ENCODE results near the gene SGTA.

The SGTA gene

DNA sequence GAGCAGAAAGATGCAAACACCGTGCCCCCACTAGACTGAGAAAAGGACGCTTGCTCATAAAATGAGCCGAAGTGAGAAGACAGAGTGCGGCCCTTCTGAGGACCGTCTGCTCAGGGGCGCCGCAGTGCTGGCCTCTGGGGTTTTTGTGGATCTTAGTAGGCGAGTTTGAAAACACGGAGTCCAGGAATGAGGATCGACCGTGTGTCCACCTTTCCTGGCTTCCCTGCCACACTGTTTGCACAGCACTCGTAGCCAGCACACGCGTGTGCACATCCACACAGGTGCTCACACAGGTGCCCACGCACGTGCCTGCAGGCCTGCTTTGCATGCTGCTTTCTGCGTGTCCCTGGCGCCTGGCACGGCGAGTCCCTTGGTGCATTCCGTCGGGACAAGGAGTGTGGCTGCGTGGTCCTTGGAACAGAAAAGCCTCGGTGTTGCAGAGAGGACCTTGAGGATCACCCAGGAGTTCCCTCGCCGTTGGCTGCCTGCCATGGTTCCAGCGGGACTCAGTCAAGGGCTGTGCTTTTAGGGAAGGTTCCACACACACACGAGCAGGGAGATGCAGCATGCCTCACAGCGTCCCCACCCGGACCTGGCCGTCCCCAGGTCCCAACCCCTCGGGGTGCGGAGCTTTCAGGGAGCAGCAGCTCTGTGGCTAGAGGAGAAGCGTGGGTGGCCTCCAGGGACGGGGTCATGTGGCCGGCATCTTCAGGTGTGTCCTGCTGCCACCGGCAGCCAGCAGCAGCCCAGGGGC, 26.5 kb upstream of the SGTA start:
- DNase-seq: no peak

DNA sequence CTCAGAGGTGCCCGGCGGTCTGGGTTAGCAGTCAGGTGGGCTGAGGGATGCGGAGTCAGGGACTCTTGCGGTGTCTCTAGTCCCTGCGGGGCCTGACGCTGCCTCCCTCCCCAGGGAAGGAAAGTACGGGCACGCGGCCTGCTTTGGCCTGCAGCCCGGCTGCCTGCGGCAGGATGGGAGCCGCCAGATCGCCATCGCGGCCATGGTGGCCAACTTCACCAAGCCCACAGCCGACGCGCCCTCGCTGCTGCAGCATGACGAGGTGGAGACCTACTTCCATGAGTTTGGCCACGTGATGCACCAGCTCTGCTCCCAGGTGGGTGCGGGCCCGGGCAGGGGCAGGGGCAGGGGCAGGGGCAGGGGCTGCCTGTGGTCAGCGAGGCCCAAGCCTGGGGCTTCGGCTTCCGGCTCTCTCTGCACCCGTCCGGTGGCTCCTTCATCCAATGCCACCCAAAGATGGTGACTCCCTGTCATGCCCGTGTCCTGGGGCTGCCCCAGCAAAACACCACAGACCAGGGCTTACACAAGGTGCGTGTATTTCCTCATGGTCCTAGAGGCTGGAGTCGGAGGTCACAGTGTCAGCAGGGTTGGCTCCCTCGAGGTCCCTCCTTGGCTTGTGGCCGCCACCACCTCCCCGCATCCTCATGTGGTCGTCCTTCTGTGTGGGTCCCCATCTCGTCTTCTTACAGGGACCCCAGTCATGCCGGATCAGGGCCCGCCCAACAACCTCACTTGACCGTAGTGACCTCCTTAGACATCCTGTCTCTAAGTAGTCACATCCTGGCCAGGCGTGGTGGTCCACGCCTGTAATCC, 25.3 kb upstream of the SGTA start:
- DNase-seq: no peak

DNA sequence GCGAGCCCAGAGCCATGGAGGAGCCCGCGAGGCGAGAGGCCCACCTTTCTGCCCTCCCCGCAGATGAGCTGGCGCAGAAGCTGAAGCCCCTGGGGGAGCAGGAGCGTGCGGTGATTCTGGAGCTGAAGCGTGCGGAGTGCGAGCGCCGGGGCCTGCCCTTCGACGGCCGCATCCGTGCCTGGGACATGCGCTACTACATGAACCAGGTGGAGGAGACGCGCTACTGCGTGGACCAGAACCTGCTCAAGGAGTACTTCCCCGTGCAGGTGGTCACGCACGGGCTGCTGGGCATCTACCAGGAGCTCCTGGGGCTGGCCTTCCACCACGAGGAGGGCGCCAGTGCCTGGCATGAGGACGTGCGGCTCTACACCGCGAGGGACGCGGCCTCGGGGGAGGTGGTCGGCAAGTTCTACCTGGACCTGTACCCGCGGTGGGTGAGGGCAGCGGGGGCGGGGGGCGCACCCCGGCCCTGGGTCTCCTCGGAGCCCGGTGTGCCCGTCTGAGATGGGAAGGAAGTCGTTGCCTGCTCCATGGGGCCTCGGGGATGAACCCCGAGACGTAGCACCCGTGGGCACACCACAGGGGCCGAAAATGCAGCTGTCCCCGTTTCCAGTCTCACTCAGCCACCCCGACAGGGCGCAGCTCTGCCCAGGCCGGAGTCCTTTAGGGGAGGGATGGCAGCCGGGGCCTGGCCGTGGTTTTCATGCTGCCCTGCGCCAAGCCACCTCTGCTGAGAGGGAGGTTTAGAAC, 24.5 kb upstream of the SGTA start:
- DNase-seq: no peak

DNA sequence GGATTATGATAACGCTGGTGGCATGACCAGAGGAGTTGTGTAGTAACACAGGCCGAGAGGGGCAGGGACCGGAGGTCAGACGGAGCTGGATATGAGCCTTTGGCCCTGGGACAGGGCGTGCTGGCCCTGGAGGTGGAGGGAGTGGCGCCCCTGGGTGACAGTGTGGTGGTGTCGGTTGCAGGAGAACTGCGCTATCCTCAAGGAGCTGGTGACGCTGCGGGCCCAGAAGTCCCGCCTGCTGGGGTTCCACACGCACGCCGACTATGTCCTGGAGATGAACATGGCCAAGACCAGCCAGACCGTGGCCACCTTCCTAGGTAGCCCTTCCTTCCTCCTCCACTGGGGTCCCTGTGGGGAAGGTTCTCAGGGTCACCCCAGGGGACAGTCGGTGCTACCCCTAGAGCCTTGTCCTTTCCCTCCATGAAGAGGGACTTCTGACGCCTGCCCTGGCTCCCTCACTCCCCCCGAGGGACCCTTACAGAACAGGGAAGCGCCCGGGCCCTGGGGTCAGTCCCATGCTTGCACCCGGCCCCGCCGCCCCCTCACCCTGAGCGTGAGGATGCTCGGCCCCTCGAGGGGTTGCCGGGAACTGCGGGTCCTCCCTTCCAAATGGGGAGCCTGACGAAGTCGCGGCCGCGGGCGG, 23.8 kb upstream of the SGTA start:
- DNase-seq: no peak

DNA sequence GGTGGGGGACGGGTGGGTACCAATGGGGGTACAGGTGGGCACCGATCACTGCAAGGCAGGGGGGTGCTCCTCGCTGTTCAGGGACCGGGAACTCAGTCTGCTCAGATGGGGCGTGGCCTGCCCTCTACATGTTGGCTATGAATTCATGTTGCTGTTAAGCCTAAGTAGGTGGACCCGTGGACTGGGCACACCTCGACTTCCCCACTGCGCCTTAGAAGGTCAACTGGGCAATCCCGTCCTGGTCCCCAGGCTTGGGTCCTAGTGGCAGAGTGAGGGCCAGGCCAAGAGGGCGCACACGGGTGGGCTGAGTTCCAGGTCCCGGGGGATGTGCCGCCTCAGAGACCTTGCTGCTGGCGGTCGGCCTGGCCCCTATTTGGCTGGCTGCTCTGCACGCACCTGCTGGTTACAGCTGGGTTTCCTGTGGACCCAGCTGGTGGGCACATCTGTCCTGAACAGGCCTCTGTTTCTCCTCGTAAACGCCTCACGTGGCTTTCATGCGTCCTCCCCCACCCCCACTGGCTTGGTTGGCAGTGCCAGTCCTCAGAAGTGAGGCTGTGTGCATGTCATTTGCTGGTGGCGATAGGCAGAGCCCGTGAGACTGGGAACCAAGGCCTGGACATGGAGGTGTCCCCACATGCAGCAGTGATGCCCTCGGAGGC, 23.0 kb upstream of the SGTA start:
- DNase-seq: no peak

DNA sequence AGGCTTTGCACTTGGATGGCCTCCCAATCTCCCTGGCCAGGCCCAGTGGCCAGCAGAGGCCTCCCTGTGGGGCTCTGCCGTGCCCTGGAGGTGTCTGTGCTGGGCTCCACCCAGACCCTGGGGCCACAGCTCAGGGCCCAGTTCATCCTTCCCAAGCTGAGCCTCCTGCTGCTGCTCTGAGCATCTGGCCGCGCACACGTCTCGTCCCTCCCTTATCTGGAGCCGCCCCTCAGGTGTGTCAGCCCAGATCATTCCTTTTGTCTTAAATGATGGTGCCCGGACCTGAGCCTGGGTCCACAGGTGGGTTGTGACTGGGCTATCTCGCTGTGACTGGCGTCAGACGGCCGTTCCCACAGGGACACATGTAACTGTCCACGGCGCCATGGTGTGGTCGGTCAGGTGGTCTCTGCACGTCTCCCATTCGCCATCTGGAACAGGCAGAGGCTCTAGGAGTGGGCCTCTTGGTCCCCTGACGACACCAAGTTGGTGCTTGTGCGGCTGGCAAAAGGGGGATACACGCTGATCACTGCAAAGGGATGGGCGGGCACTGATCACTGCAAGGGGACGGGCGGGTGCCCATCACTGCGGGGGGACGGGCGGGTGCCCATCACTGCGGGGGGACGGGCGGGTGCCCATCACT, 22.3 kb upstream of the SGTA start:
- no peak for DNase-seq

DNA sequence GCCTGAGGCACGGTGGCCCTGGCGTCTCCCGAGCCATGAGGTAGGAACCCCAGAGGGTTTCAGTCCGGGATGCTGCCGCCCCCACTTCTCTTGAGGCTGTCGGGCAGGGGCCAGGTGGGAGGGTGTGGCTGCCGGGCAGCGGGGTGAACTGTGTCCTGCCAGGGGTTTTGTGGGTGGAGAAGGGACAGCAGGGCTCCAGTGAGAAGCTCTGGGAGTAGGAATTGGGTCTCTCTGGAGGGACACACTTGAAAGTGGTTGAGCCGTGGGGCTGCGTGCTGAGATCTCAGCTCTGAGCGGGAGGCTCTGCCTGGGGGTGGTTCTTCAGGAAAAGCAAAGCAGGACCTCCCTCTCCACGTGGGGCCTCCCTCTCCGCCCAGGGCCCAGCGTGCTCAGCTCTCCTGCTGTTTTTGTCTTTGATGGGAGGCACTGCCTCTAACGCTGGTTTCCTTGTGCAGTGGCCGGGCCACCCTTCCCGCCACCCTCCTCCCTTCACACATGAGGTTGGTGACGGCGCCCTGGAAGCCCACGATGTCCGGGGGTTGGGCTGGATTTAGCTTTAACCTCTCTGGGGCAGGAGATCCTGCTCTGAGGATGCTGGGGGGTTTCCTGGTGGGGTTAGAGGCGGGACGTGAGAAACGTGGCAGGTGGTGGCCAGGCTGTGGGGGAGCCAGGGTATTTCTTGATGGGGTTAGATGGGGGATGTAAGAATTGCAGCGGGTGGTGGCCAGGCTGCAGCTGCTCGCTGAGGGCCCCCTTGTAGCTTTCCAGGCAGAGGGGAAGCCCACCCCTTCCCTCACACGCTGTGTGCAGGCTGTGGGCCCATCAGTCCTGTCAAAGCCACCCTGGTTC, 21.3 kb upstream of the SGTA start:
- DNase-seq: no peak

DNA sequence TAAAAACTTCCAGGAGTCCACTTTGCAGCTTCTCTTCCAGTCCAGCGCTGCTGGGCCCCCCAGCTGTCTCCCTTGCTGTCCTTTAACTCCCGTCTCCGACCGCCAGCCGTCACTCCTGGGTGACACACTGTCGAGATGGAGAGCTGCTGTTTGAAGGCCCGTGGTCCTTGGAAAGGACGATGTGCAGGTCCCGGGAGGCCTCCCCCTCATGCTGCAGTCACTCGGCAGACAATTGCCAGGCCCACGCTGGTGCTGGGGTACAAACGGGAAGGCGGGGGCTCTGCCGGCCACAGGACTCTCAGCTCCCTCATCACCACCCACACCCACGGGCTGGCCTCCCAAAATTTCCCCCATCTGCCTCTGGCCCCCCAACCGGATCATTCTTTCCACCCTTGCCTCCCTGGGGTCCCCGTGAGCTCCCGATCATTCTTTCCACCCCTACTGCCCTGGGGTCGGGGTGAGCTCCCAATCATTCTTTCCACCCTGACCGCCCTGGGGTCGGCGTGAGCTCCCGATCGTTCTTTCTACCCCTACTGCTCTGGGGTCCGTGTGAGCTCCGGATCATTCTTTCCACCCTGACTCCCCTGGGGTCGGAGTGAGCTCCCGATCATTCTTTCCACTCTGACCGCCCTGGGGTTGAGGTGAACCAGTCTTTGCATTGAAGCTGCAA, 20.5 kb upstream of the SGTA start:
- DNase-seq: no peak

DNA sequence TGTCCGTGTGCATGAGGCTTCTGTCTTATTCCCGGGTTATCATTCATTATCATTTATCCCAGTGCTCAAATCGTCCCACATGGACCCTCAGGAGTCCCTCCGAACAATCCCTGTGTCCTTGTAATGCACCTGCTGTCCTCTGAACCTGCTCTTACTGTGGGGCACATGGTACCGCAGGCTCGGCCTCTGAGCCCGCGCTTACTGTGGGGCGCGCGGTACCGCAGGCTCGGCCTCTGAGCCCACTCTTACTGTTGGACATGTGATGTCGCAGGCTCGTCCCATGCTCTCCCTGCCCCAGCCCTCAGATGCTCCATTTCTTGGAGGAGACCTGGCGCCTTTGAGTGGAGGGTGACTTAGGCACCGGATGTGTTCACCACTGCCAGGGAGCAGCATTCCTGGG, 19.8 kb upstream of the SGTA start:
- no peak for DNase-seq

DNA sequence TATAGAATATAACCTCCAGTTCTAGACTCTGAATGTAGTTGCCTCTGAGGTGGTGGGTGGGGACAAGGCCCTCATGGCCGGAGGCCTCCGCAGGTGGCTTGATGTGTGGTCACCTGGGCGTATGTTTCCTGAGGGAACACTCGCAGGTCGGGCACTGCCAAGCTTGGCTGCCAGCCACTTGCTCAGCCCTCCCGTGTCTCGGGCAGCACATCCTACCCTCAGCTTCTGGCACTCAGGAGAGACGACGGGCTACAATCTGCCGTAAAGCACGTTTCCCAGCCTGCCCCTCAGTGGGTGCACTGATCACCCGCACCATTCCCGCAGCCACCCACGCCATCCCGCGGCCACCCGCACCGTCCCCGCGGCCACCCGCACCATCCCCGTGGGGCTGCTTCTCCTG, 17.4 kb upstream of the SGTA start:
- no peak for DNase-seq

DNA sequence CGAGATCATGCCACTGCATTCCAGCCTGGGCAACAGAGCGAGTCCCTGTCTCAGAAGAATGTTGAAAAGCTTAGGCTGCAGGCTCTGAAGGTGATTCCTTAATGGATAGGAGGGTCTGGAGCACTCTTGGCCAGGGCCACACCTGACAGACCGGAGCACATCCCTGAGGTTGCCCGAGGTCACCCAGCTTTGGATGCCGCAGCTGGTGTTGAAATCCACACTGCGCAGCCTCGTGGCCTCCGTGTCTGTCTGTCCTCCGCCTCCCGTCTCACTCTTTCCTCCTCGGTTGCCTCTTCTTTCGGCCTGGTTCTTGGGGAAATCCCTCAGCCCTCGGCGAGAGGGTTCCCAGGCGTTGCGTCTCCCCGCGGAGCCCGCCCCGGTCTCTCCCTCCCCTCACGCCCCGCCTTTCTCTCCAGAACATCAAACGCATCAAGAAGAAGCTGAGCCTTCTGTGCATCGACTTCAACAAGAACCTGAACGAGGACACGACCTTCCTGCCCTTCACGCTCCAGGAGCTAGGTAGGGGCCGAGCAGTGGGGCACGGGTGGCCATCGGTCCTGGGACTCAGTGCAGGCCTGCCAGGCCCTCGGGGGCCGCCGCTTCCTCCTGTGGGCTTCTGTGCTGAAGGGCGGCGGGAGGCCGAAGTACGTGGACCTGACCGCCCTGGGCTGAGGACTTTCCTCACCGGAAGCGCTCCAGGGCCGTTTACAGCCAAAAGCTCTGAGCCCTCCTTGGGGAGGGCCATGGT, 16.4 kb upstream of the SGTA start:
- no peak for DNase-seq

DNA sequence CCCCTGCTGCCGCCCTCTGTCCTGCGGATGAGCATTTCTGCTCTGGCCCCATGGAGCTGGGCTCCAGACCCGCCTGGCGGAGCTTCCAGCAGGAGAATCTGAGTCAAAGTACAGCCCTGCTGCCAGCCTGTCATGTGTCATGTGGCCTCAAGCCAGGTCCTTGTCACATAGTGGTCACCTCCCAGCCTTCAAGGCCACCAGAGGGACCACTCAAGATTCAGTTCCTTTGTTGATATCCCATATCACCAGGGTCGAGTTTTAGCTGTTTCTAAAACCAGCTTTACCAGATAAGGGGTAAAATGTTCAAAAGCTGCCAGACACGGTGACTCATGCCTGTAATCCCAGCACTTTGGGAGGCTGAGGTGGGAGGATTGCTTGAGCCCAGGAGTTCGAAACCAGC, 15.7 kb upstream of the SGTA start:
- no peak for DNase-seq

DNA sequence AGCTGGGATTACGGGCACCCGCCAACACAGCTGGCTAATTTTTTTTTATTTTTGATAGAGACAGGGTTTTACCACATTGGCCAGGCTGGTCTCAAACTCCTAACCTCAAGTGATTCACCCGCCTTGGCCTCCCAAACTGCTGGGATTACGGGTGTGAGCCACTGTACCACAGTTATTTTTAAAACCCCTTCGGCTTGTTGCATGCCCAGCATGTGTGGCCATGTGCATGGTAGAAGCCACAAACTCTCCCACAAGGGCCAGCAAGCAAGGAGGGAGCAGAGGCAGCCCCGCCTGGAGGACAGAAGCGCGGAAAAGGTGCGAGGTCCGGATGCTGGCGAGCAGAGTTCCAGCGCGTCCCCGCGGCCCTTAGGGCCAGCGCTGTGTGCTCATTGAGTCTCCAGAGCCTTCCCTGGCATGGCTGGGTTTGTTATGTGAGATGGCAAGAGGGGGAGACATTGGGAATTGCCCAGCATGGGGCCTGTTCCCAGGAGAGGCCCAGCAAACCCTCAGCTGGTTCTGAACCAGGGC, 15.1 kb upstream of the SGTA start:
- DNase-seq: no peak

DNA sequence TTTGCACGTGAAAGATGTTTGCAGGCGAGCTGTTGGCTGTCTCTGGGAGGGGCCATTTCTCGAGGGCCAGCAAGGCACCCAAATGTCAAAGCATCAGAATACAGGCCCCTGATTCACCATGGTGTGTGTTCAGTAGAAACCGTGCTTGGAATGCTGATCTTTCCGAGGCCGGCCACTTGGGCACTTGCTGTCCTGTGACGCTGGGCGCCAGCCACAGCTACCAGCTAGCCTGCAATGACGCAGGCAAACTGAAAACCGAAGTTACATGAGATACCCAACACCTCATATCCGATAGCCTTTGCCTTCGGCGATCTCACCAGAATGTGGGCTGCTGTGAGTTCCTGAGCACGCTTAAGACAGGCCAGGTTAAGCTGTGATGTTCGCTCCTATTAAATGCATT, 14.2 kb upstream of the SGTA start:
- DNase-seq: no peak

DNA sequence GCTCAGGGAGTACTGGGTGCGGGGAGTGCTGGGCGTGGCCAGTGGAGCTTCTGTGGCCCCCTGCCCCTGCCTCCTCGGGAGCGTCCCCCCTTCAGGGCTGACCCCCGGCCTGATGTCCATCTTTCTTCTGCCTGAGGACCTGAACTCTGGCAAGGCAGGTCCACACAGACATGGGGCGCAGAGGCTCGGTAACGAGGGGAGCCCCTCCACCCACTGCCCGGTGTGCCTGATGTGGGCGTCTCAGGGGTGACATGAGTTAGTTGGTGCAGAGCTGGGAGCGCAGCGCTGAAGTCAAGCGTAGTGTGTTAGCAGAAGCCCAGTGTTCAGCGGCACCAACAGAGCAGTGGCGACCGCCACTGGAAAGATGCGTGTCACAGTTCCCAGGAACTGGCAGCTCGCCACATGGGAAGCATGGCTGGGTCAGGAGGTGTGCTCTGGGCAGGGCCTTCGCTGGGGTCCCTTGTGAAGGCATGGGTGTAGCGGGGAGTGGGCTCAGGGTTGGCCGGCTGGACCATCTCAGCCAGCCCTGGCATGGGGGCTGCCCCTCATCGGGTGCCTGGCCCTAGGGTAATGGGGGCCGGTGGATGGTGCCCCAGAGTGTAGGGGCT, 13.7 kb upstream of the SGTA start:
- DNase-seq: no peak

DNA sequence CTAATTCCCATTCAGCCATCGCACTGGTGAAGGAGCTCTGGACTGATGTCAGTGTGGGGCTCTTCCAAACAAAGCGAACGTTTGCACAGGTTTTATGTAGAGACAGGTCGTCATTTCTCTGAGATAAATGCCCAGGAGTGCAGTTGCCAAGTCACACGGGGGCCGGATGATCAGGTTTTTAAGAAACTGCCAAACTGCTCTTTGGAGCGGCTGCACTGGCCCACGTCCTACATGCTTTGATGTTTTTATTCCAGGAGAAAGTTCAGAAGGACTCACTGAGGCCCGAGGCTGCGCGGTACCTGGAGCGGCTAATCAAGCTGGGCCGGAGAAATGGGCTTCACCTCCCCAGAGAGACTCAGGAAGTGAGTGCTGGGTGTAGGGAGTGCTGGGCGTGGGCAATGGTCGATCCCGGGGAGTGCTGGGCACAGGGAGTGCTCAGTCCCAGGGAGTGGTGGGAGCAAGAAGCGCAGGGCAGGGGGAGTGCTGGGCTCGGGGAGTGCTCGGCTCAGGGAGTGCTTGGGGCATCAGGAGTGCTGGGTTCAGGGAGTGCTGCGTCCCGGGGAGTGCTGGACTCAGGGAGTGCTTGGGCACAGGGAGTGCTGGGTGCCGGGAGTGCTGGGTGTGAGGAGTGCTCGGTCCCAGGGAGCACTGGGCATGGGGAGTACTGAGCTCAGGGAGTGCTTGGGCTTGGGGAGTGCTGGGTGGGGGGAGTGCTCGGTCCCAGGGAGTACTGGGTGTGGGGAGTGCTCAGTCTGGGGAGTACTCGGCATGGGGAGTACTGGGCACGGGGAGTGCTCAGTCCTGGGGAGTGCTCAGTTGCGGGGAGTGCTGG, 13.0 kb upstream of the SGTA start:
- DNase-seq: no peak

DNA sequence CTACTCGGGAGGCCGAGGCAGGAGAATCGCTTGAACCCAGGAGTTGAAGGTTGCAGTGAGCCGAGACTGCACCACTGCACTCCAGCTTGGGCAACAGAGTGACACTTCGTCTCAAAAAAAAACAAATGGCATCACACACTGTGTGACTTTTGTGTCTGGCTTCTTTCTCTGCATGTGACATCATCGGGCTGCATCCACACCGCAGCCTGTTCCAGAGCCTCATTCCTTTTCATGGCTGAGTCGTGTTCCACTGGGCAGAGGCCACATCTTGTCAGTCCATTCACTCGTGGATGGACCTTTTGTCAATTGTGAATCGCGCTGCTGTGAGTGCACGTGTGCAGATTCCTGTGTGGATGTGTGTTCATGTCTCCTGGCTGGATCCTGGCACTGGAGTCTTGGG, 10.5 kb upstream of the SGTA start:
- no peak for DNase-seq

DNA sequence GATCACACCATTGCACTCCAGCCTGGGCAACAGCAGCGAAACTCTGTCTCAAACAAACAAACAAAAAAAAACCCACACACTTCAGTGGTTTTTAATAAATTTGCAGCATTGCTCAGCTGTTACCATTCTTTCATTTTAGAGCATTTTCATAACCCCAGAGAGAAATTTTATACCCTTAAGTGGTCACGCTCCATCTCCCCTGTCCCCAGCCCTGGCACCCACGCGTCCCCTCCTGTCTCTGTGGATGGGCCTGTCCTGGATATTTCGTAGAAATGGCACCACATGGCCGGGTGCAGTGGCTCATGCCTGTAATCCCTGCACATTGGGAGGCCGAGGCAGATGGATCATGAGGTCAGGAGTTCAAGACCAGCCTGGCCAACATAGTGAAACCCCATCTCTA, 10.1 kb upstream of the SGTA start:
- no peak for DNase-seq
